ENCODE results near the gene RBM28. TPM values are rescaled to one million over a fixed set of nuclear protein-coding genes. Genes with fewer than 3 reads are reported as not detected.

The RBM28 gene
- total and polyA plus RNA-seq, 2 of the 8 experiments (the other 6 are each of a cell fraction or from before 2014, with no cell fraction given): 12.8 to 65.3 TPM

DNA sequence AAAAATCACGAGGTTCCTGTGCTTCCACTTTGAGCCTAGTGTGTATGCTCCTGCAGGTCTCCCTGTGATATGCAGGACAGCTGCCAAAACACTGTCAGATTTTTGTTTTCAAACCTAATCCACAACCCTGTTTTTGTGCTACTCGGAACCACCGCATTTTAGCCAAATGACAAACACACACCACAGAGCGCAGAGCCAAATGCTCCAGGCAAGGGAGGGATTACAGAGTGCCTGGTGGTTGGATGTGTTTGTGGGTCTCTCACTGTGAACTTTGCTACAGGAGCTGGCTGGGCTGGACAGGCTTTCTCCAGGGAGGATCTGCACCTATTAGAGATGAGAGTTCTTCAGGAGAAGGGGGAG, 5.7 kb upstream of the RBM28 start:
- CTCF ChIA-PET (ENCODE audit: partially characterized antibody): interaction anchor here (1.0 to 13.6 kb wide), 7 partner anchors 8 to 111 kb away, joined by 4 to 345 read pairs (median 16); partner anchors contain the start of gene PRRT4
- peaks cover 3% of the 10 kb centered on the region; the same call in 1 of the 2 replicates for H3K23me2 ChIP-seq (ENCODE audit: low read depth, low read length)
- no peak overlapping the region for H3K23ac ChIP-seq (ENCODE audit: insufficient read length)
- WGBS, 2 experiments (ENCODE audit: extremely low coverage in 1 of 2, insufficient coverage in 1 of 2, insufficient read length in 1 of 2, insufficient replicate concordance in 2 of 2, low coverage in 1 of 2, low lambda C conversion rate in 2 of 2, missing lambda C conversion rate in 1 of 2): 65% methylated on average over 4 of the region's 4 CpGs; no CpG with 5 or more reads in 1 of the 2 experiments
- no peak overlapping the region for H3K4me2 ChIP-seq (ENCODE audit: insufficient read depth in 1 of 2, low read depth in 2 of 2, low read length in 2 of 2)
- no peak overlapping the region for H3K4me3 ChIP-seq (ENCODE audit: extremely low read depth in 1 of 4, insufficient read depth in 2 of 4, low read depth in 3 of 4, low read length in 4 of 4)
- H3K4me1 ChIP-seq (replicated peaks in 1 of 4; ENCODE audit: control insufficient read depth in 3 of 4, insufficient read depth in 4 of 4, low read length in 3 of 4): peaks cover 0 to 7% (median 5%) of the 10 kb centered on the region in 4 experiments; a peak in 6 of 7 replicates
- H4K20me1 ChIP-seq (replicated peaks in 1 of 2; ENCODE audit: control insufficient read depth in 1 of 2, insufficient read depth in 2 of 2, low read length in 2 of 2): peaks cover 0 to 1% of the 10 kb centered on the region in 2 experiments
- no peak overlapping the region for H2BK5ac ChIP-seq (ENCODE audit: low read depth, low read length)
- peaks cover 0 to 6% (median 0%) of the 10 kb centered on the region in 4 experiments; a peak in 1 of 8 replicates for H3K36me3 ChIP-seq (ENCODE audit: control insufficient read depth in 2 of 4, insufficient read depth in 4 of 4, low read length in 3 of 4)
- no peak overlapping the region for H2AFZ ChIP-seq (ENCODE audit: low read length)
- H3K79me1 ChIP-seq (ENCODE audit: low read depth, low read length): no peaks in the 10 kb centered on the region
- no peak overlapping the region for H2BK120ac ChIP-seq (replicated peaks; ENCODE audit: low read depth, low read length)
- H2AK5ac ChIP-seq (ENCODE audit: low read depth, low read length): no peak overlapping the region
- H3K4ac ChIP-seq (replicated peaks; ENCODE audit: insufficient read length, low read depth, low read length): no peak overlapping the region
- POLR2A ChIA-PET (ENCODE audit: partially characterized antibody): interaction anchor here (2.4 kb wide), 1 partner anchor 38 kb away, joined by 11 read pairs; no protein-coding TSS in a partner anchor
- no peak overlapping the region for H2BK15ac ChIP-seq (ENCODE audit: low read length)
- H3K27me3 ChIP-seq (replicated peaks in 1 of 4; ENCODE audit: control insufficient read depth in 3 of 4, extremely low read depth in 1 of 4, insufficient read depth in 3 of 4, low read length in 3 of 4): peaks cover 34 to 62% (median 55%) of the 10 kb centered on the region in 4 experiments
- no peak overlapping the region for H3K14ac ChIP-seq (ENCODE audit: insufficient read length)
- H4K8ac ChIP-seq (ENCODE audit: extremely low read depth, insufficient read depth, low read length): no peak overlapping the region
- no peak overlapping the region for H3K56ac ChIP-seq (replicated peaks; ENCODE audit: insufficient read length, low read depth, low read length)
- FAIRE-seq (no peak), DNase-seq (ENCODE audit: low read depth in 1 of 2, low spot score in 2 of 2) (no peak)
- H3K18ac ChIP-seq (ENCODE audit: extremely low read depth, low read length): no peak overlapping the region
- H2BK12ac ChIP-seq (ENCODE audit: low read depth, low read length): no peak overlapping the region
- H3K9me3 ChIP-seq (ENCODE audit: insufficient read depth in 2 of 2, low read depth in 1 of 2, low read length in 1 of 2): no peaks in the 10 kb centered on the region; a peak in 1 of 4 replicates
- H3K27ac ChIP-seq (ENCODE audit: low read depth, low read length): no peak overlapping the region
- H3K9ac ChIP-seq (replicated peaks in 1 of 4; ENCODE audit: extremely low read depth in 1 of 4, low read depth in 3 of 4, low read length in 3 of 4): no peak overlapping the region
- TF ChIP-seq SIX5 (IDR thresholded peaks at IDR 0.05; ENCODE audit: low read depth, low read length) (no peak), BACH1 (IDR thresholded peaks at IDR 0.05; ENCODE audit: low read length) (no peak), GTF2F1 (IDR thresholded peaks at IDR 0.05; ENCODE audit: borderline replicate concordance, low read depth, low read length) (no peak), SP4 (IDR thresholded peaks at IDR 0.05; ENCODE audit: low read length) (no peak), SUZ12 (IDR thresholded peaks at IDR 0.05; ENCODE audit: low read length) (peak; percentile 15; the same call in 1 of the 2 replicates)
- TF ChIP-seq, protein P1, sequence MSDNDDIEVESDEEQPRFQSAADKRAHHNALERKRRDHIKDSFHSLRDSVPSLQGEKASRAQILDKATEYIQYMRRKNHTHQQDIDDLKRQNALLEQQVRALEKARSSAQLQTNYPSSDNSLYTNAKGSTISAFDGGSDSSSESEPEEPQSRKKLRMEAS (IDR thresholded peaks at IDR 0.05): no peak
- TF ChIP-seq, protein P2, sequence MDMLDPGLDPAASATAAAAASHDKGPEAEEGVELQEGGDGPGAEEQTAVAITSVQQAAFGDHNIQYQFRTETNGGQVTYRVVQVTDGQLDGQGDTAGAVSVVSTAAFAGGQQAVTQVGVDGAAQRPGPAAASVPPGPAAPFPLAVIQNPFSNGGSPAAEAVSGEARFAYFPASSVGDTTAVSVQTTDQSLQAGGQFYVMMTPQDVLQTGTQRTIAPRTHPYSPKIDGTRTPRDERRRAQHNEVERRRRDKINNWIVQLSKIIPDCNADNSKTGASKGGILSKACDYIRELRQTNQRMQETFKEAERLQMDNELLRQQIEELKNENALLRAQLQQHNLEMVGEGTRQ (IDR thresholded peaks at IDR 0.05; ENCODE audit: low read length): no peak
- no peak overlapping the region for H4K91ac ChIP-seq (replicated peaks; ENCODE audit: insufficient read length, low read length)
- no peak overlapping the region for H2BK20ac ChIP-seq (ENCODE audit: low read length)
- no peaks in the 10 kb centered on the region for H3K79me2 ChIP-seq (ENCODE audit: control insufficient read depth in 1 of 2, insufficient read depth in 2 of 2, low read length in 2 of 2)
- H4K5ac ChIP-seq (ENCODE audit: insufficient read length, low read depth, low read length): no peak overlapping the region
